OCI-LY7 (cell line): ENCODE data around the gene LIN28A. TPM values are rescaled to one million over a fixed set of nuclear protein-coding genes. Genes with fewer than 3 reads are reported as not detected.

Source experiments
- BruUV-seq: library from RNA; stranded (reverse); fragments of 400-500 nt; replicated peaks from 2 replicates; lab custom pipeline; 2021; lab: Mats Ljungman, UMichigan
- CTCF ChIA-PET: fragments of 300-600 bp; sonication (Branson Sonifier 250); formaldehyde crosslinking; loops from one replicate; lab custom pipeline; 2022; ENCODE audit warnings: antibody characterized with exemption; ENCODE audit not compliant: unreplicated experiment; lab: Charles Lee
- POLR2A ChIA-PET: fragments of 300-600 bp; sonication (Branson Sonifier 250); formaldehyde crosslinking; loops from one replicate; lab custom pipeline; 2022; ENCODE audit warnings: antibody characterized with exemption; lab: Charles Lee
- DNase-seq: peaks from one replicate; pipeline ENCODE4 v3.0.0-alpha.2; 2015; ENCODE audit warnings: low spot score
- H2AFZ ChIP-seq: fragments of 200-600 bp; sonication (generic), shearing (Covaris generic); 2 replicates; pipeline ENCODE4 v1.6.1; 2014; ENCODE audit warnings: mild to moderate bottlenecking, antibody characterized with exemption, low read length, moderate library complexity
- H3K27ac ChIP-seq: fragments of 200-600 bp; sonication (generic); 2 replicates; pipeline ENCODE4 v1.5.1; 2014; ENCODE audit warnings: mixed run types, low read depth, mild to moderate bottlenecking, moderate library complexity, low read length, inconsistent platforms; ENCODE audit not compliant: poor library complexity, severe bottlenecking
- H3K36me3 ChIP-seq: fragments of 200-600 bp; sonication (generic); 2 replicates; pipeline ENCODE4 v1.6.1; 2014; ENCODE audit warnings: mild to moderate bottlenecking, antibody characterized with exemption, low read length, moderate library complexity, mixed read lengths; ENCODE audit not compliant: insufficient read depth
- H3K4me1 ChIP-seq: fragments of 200-600 bp; sonication (generic); 2 replicates; pipeline ENCODE4 v1.5.1; 2014; ENCODE audit warnings: mild to moderate bottlenecking, low read length; ENCODE audit not compliant: insufficient read depth, poor library complexity, severe bottlenecking
- H3K4me2 ChIP-seq: fragments of 200-600 bp; sonication (generic); 2 replicates; pipeline ENCODE4 v1.6.1; 2014; ENCODE audit warnings: mild to moderate bottlenecking, low read length
- H3K4me3 ChIP-seq: fragments of 200-600 bp; sonication (generic); 2 replicates; pipeline ENCODE4 v1.5.1; 2014; ENCODE audit warnings: mild to moderate bottlenecking, low read depth, low read length; ENCODE audit not compliant: poor library complexity, severe bottlenecking
- H3K79me2 ChIP-seq: fragments of 200-600 bp; sonication (generic); 2 replicates; pipeline ENCODE4 v1.6.1; 2016; ENCODE audit warnings: low read depth, mild to moderate bottlenecking, low read length, moderate library complexity, mixed read lengths; ENCODE audit not compliant: insufficient read depth
- H3K9me2 ChIP-seq: fragments of 200-600 bp; sonication (generic); 2 replicates; pipeline ENCODE4 v1.6.1; 2016; ENCODE audit warnings: mild to moderate bottlenecking, low read length, mixed read lengths; ENCODE audit not compliant: insufficient read depth
- H3K9me3 ChIP-seq: fragments of 200-600 bp; sonication (generic); 2 replicates; pipeline ENCODE4 v1.6.1; 2014; ENCODE audit warnings: mild to moderate bottlenecking, mixed run types, low read length, mixed read lengths
- H4K20me1 ChIP-seq: fragments of 200-600 bp; sonication (generic); 2 replicates; pipeline ENCODE4 v1.6.1; 2014; ENCODE audit warnings: mild to moderate bottlenecking, antibody characterized with exemption, low read length, moderate library complexity, mixed read lengths; ENCODE audit not compliant: insufficient read depth
- EZH2phosphoT487 ChIP-seq: fragments of 200-600 bp; sonication (generic); IDR thresholded peaks from 2 replicates; pipeline ENCODE4 v1.6.1; 2018; ENCODE audit warnings: low read depth, borderline replicate concordance, mild to moderate bottlenecking, mixed run types, antibody characterized with exemption, low read length, moderate library complexity, mixed read lengths
- intact Hi-C: fragments of 100-400 bp; cut with micrococcal nuclease; formaldehyde crosslinking; loops from one replicate; pipeline ENCODE4 v1.10.0; 2022; ENCODE audit not compliant: unreplicated experiment
- total RNA-seq, 2 experiments: library from RNA; depleted of rRNA in 1 of 2; stranded (reverse); fragments of >200 nt in 1 of 2; shearing (Covaris generic) in 1 of 2; gene quantifications; 2 replicates each; pipeline ENCODE4 v1.2.3, GENCODE V29; 2014 to 2022
- TF ChIP-seq, protein P1 (sequence below): fragments of 200-600 bp; sonication (generic); conservative IDR thresholded peaks from 2 replicates; pipeline ENCODE4 v1.5.1; 2014; ENCODE audit warnings: mild to moderate bottlenecking, antibody characterized with exemption, low read length, moderate library complexity, mixed read lengths

The LIN28A gene
- total RNA-seq, 2 experiments from 2014 or later: not detected

DNA sequence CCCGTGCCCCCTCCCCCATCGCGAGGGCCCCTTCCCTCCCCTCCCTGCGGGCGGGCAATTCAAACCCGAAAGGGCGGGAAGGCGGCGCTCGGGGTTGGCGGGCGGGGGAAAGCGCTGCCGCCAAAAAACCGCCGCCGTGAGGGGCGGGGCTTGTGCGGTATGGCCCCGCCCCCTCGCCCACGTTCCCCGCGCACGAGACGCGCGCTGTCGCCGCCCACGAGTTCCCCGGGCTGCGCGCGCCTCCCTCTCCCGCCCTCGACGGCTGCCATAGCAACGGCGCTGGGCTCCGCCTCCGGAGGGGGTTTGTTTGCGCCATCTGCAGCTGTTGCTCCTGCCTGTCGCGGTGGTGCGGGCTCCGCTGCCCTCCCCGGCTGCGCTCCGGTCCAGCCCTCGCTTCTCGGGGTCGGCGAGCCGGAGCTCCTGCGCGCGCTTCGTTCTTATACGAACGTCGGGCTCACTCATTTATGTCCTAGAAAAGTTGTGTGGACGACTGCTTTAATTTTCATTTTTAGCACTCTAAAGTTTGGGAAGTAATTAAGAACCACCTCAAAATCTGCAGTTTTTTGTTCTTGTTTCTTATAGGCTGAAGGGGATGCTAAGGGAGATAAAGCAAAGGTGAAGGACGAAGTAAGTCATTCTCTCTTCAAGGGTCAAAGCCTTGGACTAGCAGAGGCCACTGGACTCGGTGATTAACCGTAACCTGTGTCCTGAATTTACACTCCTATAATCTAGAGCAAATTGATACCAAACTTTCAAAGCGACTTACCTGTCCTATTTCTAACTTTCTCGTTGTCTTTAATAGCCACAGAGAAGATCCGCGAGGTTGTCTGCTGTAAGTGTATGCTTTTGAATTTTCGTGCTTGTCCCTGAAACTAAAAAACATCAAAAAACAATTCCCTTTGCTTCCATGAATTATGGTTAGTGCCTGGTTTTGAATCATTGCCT is 62.6 kb downstream of the LIN28A start:
- Histone ChIP-seq H3K27ac (peak overlapping the region; percentile 95), H3K9me2 (no peaks in the 10 kb centered on the region), H3K4me3 (peak overlapping the region; percentile 96), H3K4me2 (peak overlapping the region; percentile 89), H4K20me1 (peaks cover 18% of the 10 kb centered on the region), H2AFZ (no peak overlapping the region), H3K79me2 (peaks cover 20% of the 10 kb centered on the region), H3K36me3 (peaks cover 68% of the 10 kb centered on the region), H3K9me3 (no peaks in the 10 kb centered on the region), H3K4me1 (peaks cover 61% of the 10 kb centered on the region)
- TF ChIP-seq, protein P1, sequence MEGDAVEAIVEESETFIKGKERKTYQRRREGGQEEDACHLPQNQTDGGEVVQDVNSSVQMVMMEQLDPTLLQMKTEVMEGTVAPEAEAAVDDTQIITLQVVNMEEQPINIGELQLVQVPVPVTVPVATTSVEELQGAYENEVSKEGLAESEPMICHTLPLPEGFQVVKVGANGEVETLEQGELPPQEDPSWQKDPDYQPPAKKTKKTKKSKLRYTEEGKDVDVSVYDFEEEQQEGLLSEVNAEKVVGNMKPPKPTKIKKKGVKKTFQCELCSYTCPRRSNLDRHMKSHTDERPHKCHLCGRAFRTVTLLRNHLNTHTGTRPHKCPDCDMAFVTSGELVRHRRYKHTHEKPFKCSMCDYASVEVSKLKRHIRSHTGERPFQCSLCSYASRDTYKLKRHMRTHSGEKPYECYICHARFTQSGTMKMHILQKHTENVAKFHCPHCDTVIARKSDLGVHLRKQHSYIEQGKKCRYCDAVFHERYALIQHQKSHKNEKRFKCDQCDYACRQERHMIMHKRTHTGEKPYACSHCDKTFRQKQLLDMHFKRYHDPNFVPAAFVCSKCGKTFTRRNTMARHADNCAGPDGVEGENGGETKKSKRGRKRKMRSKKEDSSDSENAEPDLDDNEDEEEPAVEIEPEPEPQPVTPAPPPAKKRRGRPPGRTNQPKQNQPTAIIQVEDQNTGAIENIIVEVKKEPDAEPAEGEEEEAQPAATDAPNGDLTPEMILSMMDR: no peak
- TF ChIP-seq EZH2phosphoT487: no peak
- peak; percentile 96 for DNase-seq
- ChIA-PET CTCF (no interaction called here), POLR2A (no interaction called here)
- intact Hi-C loops: loop anchor here (1.0 to 5.0 kb wide), 4 partner anchors 27 to 186 kb away; no protein-coding TSS in a partner anchor
- BruUV-seq: no TSS peak

DNA sequence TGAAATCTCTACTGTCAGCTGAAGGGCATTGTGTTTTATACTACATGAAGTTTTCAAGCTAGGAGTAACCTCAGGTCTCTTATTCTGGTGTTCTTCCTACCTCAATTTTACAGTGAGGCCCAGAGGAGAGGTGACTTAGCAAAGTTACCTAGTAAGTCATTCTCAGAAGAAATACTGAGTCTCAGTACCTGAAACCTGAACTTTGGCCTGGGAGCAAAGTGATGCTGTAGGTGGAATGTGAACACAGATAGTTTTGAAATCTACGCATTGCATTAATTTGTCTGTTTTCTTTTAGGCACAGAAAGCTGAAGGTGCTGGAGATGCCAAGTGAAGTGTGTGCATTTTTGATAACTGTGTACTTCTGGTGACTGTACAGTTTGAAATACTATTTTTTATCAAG is 64.2 kb downstream of the LIN28A start:
- ChIA-PET CTCF (no interaction called here), POLR2A (interaction anchor here (0.6 to 1.1 kb wide), 3 partner anchors 17 to 1603 kb away, joined by 3 to 5 read pairs (median 3); partner anchors contain the start of gene DHDDS)
- DNase-seq: no peak
- Histone ChIP-seq H3K79me2 (peaks cover 20% of the 10 kb centered on the region), H4K20me1 (peaks cover 18% of the 10 kb centered on the region), H3K9me2 (no peaks in the 10 kb centered on the region), H3K4me2 (peak overlapping the region; percentile 83), H3K27ac (no peak overlapping the region), H3K4me3 (peak overlapping the region; percentile 96), H3K4me1 (peaks cover 55% of the 10 kb centered on the region), H3K9me3 (no peaks in the 10 kb centered on the region), H2AFZ (no peak overlapping the region), H3K36me3 (peaks cover 54% of the 10 kb centered on the region)
- intact Hi-C loops: loop anchor here (5.0 kb wide), 1 partner anchor 188 kb away; no protein-coding TSS in a partner anchor
- BruUV-seq: no TSS peak
- TF ChIP-seq, protein P1: no peak
- no peak for TF ChIP-seq EZH2phosphoT487
